Measurements from ENCODE around the gene NPHP4. TPM values are rescaled to one million over a fixed set of nuclear protein-coding genes. Genes with fewer than 3 reads are reported as not detected.

The NPHP4 gene
- polyA plus RNA-seq, 1 of the 3 experiments (the other 2 are of a cell fraction) = 7.0 TPM

DNA sequence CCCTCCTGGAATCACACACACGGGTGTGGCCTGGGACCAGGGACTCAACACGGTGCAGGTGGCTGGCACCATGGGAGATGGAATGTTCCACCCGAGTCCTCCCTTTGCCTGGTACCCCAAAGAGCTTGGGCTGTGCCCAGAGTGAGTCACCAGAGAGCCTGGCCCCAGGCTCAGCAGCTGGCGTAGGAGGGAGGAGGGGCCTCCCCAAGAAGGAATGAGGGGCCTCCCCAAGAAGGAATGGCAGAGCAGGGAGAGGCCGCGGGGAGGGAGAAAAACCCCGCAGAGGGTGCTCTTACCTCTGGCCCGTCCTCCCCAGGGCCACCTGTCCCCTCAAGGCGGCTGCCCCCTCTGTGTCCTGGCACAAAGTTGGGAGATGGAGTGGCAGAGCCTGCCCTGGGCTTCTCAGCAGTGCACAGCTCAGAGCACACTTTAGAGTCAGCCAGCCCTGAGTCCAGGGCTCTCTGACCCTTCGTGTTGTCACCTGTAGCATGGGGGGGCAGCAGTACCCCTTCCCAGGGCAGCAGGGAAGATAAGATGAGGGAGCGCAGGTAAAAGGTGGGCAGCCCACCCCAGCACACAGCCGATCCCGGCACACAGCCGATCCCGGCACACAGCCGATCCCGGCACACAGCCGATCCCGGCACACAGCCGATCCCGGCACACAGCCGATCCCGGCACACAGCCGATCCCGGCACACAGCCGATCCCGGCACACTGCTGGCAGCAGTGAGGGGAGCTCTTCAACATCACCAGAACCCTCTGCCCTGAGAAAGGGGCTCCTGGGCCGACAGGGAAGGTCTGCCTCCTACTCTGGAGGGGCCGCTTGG is 33.3 kb upstream of the NPHP4 start (continued):
- TF ChIP-seq, protein P1, sequence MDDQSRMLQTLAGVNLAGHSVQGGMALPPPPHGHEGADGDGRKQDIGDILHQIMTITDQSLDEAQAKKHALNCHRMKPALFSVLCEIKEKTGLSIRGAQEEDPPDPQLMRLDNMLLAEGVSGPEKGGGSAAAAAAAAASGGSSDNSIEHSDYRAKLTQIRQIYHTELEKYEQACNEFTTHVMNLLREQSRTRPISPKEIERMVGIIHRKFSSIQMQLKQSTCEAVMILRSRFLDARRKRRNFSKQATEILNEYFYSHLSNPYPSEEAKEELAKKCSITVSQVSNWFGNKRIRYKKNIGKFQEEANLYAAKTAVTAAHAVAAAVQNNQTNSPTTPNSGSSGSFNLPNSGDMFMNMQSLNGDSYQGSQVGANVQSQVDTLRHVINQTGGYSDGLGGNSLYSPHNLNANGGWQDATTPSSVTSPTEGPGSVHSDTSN (IDR thresholded peaks at IDR 0.05) = no peak
- TF ChIP-seq FOXJ3 (CRISPR knock-in tag; IDR thresholded peaks at IDR 0.05) = no peak

DNA sequence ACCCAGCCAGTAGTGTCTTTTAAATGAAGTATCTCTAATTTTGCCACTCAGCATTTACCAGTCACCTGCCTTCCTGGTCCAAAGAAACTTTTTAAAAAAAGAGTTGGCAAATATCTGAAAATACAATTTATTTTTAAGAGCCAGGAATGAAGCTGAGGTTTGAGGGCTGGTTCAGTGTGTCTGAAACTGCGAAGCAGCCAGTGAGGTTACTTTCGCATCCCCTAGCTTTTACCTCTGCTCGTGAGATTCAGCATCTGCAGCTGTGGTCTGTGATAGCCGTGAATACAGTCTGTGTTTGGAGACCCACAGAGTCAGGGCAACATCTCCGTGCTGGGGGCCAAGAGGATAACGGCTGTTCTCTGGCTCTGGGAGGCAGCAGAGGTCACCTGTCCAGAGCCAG is 32.2 kb upstream of the NPHP4 start:
- Histone ChIP-seq H3K27ac (ENCODE audit: low read depth in 2 of 2, low read length in 1 of 2) (no peak overlapping the region), H3K9ac (no peak overlapping the region), H3K36me3 (replicated peaks in 1 of 2; ENCODE audit: control insufficient read depth in 1 of 2, insufficient read depth in 2 of 2, low read length in 1 of 2) (no peaks in the 10 kb centered on the region), H3K4me3 (ENCODE audit: low read depth in 2 of 2, low read length in 1 of 2) (no peak overlapping the region), H3K4me2 (no peak overlapping the region), H4K20me1 (ENCODE audit: insufficient read depth) (no peaks in the 10 kb centered on the region), H3F3A (replicated peaks; ENCODE audit: insufficient read depth) (no peaks in the 10 kb centered on the region), H3K27me3 (ENCODE audit: insufficient read depth) (no peaks in the 10 kb centered on the region), H3K9me3 (no peaks in the 10 kb centered on the region), H2AFZ (ENCODE audit: low read depth) (no peak overlapping the region), H3K9me2 (no peaks in the 10 kb centered on the region), H3K4me1 (ENCODE audit: control insufficient read depth in 1 of 2, insufficient read depth in 2 of 2, low read depth in 1 of 2, low read length in 1 of 2) (no peaks in the 10 kb centered on the region; a peak in 1 of 4 replicates), H3K79me2 (ENCODE audit: insufficient read depth) (no peaks in the 10 kb centered on the region)
- 69% methylated on average over 5 of the region's 6 CpGs for WGBS (ENCODE audit: low lambda C conversion rate)
- ChIA-PET CTCF (interaction anchor here (1.2 to 2.8 kb wide), 4 partner anchors 10 to 23 kb away, joined by 4 to 20 read pairs (median 6); partner anchors contain the start of gene KCNAB2), POLR2A (no interaction called here)
- no peak for TF ChIP-seq RAD21 (IDR thresholded peaks at IDR 0.05; ENCODE audit: low read length)
- no peak for TF ChIP-seq TEAD4 (IDR thresholded peaks at IDR 0.05; ENCODE audit: borderline replicate concordance, insufficient read depth)
- TF ChIP-seq EZH2phosphoT487 (IDR thresholded peaks at IDR 0.05; ENCODE audit: borderline replicate concordance, low read depth) = no peak
- TF ChIP-seq, protein P2, sequence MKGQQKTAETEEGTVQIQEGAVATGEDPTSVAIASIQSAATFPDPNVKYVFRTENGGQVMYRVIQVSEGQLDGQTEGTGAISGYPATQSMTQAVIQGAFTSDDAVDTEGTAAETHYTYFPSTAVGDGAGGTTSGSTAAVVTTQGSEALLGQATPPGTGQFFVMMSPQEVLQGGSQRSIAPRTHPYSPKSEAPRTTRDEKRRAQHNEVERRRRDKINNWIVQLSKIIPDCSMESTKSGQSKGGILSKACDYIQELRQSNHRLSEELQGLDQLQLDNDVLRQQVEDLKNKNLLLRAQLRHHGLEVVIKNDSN (IDR thresholded peaks at IDR 0.05; ENCODE audit: borderline replicate concordance, low read depth) = no peak
- TF ChIP-seq FOXJ3 (CRISPR knock-in tag; IDR thresholded peaks at IDR 0.05) = no peak
- TF ChIP-seq RCOR1 (IDR thresholded peaks at IDR 0.05; ENCODE audit: low read length) = no peak
- TF ChIP-seq GABPA (IDR thresholded peaks at IDR 0.05; ENCODE audit: low read depth) = no peak
- TF ChIP-seq JUND (IDR thresholded peaks at IDR 0.05) = no peak
- TF ChIP-seq, protein P1 (IDR thresholded peaks at IDR 0.05) = no peak
- TF ChIP-seq SMC3 (IDR thresholded peaks at IDR 0.05; ENCODE audit: low read depth, low read length) = no peak
- no peak for TF ChIP-seq TAF1 (IDR thresholded peaks at IDR 0.05; ENCODE audit: borderline replicate concordance, low read depth, low read length)
- TF ChIP-seq, protein P3, sequence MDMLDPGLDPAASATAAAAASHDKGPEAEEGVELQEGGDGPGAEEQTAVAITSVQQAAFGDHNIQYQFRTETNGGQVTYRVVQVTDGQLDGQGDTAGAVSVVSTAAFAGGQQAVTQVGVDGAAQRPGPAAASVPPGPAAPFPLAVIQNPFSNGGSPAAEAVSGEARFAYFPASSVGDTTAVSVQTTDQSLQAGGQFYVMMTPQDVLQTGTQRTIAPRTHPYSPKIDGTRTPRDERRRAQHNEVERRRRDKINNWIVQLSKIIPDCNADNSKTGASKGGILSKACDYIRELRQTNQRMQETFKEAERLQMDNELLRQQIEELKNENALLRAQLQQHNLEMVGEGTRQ (IDR thresholded peaks at IDR 0.05; ENCODE audit: borderline replicate concordance, low read depth, low read length) = no peak
- no peak for TF ChIP-seq POLR2AphosphoS5 (IDR thresholded peaks at IDR 0.05; ENCODE audit: low read depth, low read length)
- no peak for TF ChIP-seq NRF1 (IDR thresholded peaks at IDR 0.05; ENCODE audit: low read depth, low read length)
- no peak for TF ChIP-seq RFX5 (IDR thresholded peaks at IDR 0.05; ENCODE audit: low read length)
- TF ChIP-seq MEF2A (IDR thresholded peaks at IDR 0.05; ENCODE audit: borderline replicate concordance, low read depth) = no peak
- no peak for TF ChIP-seq FOXM1 (IDR thresholded peaks at IDR 0.05; ENCODE audit: low read depth)
- TF ChIP-seq, protein P4, sequence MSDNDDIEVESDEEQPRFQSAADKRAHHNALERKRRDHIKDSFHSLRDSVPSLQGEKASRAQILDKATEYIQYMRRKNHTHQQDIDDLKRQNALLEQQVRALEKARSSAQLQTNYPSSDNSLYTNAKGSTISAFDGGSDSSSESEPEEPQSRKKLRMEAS (IDR thresholded peaks at IDR 0.05; ENCODE audit: low read depth) = no peak
- no peak for TF ChIP-seq NFIC (IDR thresholded peaks at IDR 0.05; ENCODE audit: borderline replicate concordance)
- TF ChIP-seq, protein P5, sequence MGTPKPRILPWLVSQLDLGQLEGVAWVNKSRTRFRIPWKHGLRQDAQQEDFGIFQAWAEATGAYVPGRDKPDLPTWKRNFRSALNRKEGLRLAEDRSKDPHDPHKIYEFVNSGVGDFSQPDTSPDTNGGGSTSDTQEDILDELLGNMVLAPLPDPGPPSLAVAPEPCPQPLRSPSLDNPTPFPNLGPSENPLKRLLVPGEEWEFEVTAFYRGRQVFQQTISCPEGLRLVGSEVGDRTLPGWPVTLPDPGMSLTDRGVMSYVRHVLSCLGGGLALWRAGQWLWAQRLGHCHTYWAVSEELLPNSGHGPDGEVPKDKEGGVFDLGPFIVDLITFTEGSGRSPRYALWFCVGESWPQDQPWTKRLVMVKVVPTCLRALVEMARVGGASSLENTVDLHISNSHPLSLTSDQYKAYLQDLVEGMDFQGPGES (IDR thresholded peaks at IDR 0.05; ENCODE audit: low read depth, low read length) = no peak
- no peak for DNase-seq
